H9 (cell line): Measurements from ENCODE around the gene HOXB8. TPM values are rescaled to one million over a fixed set of nuclear protein-coding genes. Genes with fewer than 3 reads are reported as not detected.

Source experiments
- DNase-seq: peaks from one replicate; pipeline ENCODE4 v3.0.0-alpha.2; 2017
- H2AFZ ChIP-seq: one replicate; pipeline ENCODE4 v1.6.1; 2013; ENCODE audit warnings: mild to moderate bottlenecking, low read length, control low read depth, moderate library complexity
- H2AK5ac ChIP-seq: 2 replicates; pipeline ENCODE4 v1.6.1; 2013; ENCODE audit warnings: low read length, control low read depth, mixed read lengths; ENCODE audit not compliant: insufficient read length
- H2BK120ac ChIP-seq: one replicate; pipeline ENCODE4 v1.6.1; 2013; ENCODE audit warnings: low read depth, mild to moderate bottlenecking, low read length, control low read depth, inconsistent platforms; ENCODE audit not compliant: poor library complexity, severe bottlenecking
- H2BK12ac ChIP-seq: 2 replicates; pipeline ENCODE4 v1.6.1; 2013; ENCODE audit warnings: low read length, control low read depth, mixed read lengths, low read depth; ENCODE audit not compliant: insufficient read length
- H2BK15ac ChIP-seq: 2 replicates; pipeline ENCODE4 v1.6.1; 2013; ENCODE audit warnings: low read depth, low read length, control low read depth
- H2BK20ac ChIP-seq: one replicate; pipeline ENCODE4 v1.6.1; 2013; ENCODE audit warnings: low read depth, mild to moderate bottlenecking, low read length, control low read depth, inconsistent platforms; ENCODE audit not compliant: poor library complexity, severe bottlenecking
- H2BK5ac ChIP-seq: 2 replicates; pipeline ENCODE4 v1.6.1; 2013; ENCODE audit warnings: low read length, control low read depth, mixed read lengths; ENCODE audit not compliant: insufficient read length
- H3K14ac ChIP-seq: 2 replicates; pipeline ENCODE4 v1.6.1; 2013; ENCODE audit warnings: low read length, control low read depth; ENCODE audit not compliant: insufficient read depth
- H3K18ac ChIP-seq: 2 replicates; pipeline ENCODE4 v1.6.1; 2013; ENCODE audit warnings: low read depth, mild to moderate bottlenecking, mixed read lengths, low read length, control low read depth; ENCODE audit not compliant: insufficient read length
- H3K23ac ChIP-seq: 2 replicates; pipeline ENCODE4 v1.6.1; 2013; ENCODE audit warnings: low read length, control low read depth, mixed read lengths, low read depth; ENCODE audit not compliant: insufficient read length
- H3K23me2 ChIP-seq: 2 replicates; pipeline ENCODE4 v1.6.1; 2013; ENCODE audit warnings: low read depth, mild to moderate bottlenecking, mixed read lengths, low read length, control low read depth; ENCODE audit not compliant: insufficient read length, poor library complexity, severe bottlenecking
- H3K27ac ChIP-seq: 2 replicates; pipeline ENCODE4 v1.5.1; 2013; ENCODE audit warnings: low read length, control low read depth, mixed read lengths, low read depth; ENCODE audit not compliant: insufficient read length
- H3K27me3 ChIP-seq: 2 replicates; pipeline ENCODE4 v1.6.1; 2013; ENCODE audit warnings: low read length, control low read depth, inconsistent platforms; ENCODE audit not compliant: insufficient read depth
- H3K4ac ChIP-seq: 2 replicates; pipeline ENCODE4 v1.6.1; 2013; ENCODE audit warnings: low read depth, mild to moderate bottlenecking, control low read depth, inconsistent platforms, low read length, moderate library complexity
- H3K4me1 ChIP-seq: 2 replicates; pipeline ENCODE4 v1.6.1; 2013; ENCODE audit warnings: low read length, control low read depth, inconsistent platforms; ENCODE audit not compliant: insufficient read depth
- H3K4me2 ChIP-seq: 2 replicates; pipeline ENCODE4 v1.6.1; 2013; ENCODE audit warnings: low read length, control low read depth, mixed read lengths; ENCODE audit not compliant: insufficient read length, insufficient read depth
- H3K56ac ChIP-seq: 2 replicates; pipeline ENCODE4 v1.6.1; 2013; ENCODE audit warnings: low read depth, mild to moderate bottlenecking, mixed read lengths, low read length, control low read depth; ENCODE audit not compliant: insufficient read length
- H3K79me1 ChIP-seq: 2 replicates; pipeline ENCODE4 v1.6.1; 2013; ENCODE audit warnings: low read depth, mild to moderate bottlenecking, moderate library complexity, low read length, control low read depth, inconsistent platforms; ENCODE audit not compliant: insufficient read depth, poor library complexity, severe bottlenecking
- H3K79me2 ChIP-seq: 2 replicates; pipeline ENCODE4 v1.6.1; 2013; ENCODE audit warnings: low read length, control low read depth, inconsistent platforms; ENCODE audit not compliant: insufficient read depth
- H3K9ac ChIP-seq: 2 replicates; pipeline ENCODE4 v1.6.1; 2013; ENCODE audit warnings: low read length, control low read depth, mixed read lengths; ENCODE audit not compliant: insufficient read length; ENCODE audit errors: extremely low read depth
- H3K9me3 ChIP-seq: one replicate; pipeline ENCODE4 v1.6.1; 2013; ENCODE audit warnings: low read depth, low read length, inconsistent platforms; ENCODE audit not compliant: control insufficient read depth
- H3T11ph ChIP-seq: one replicate; pipeline ENCODE4 v1.6.1; 2013; ENCODE audit warnings: mild to moderate bottlenecking, low read length, control low read depth, inconsistent platforms
- H4K20me1 ChIP-seq: one replicate; pipeline ENCODE4 v1.6.1; 2013; ENCODE audit not compliant: control insufficient read depth, insufficient read length, insufficient read depth
- H4K5ac ChIP-seq: 2 replicates; pipeline ENCODE4 v1.6.1; 2013; ENCODE audit warnings: low read depth, mild to moderate bottlenecking, mixed read lengths, low read length, control low read depth; ENCODE audit not compliant: insufficient read length
- H4K8ac ChIP-seq: replicated peaks from 2 replicates; pipeline ENCODE4 v1.6.1; 2013; ENCODE audit warnings: low read length, control low read depth, mixed read lengths, low read depth; ENCODE audit not compliant: insufficient read length
- H4K91ac ChIP-seq: 2 replicates; pipeline ENCODE4 v1.6.1; 2013; ENCODE audit warnings: low read depth, mild to moderate bottlenecking, moderate library complexity, mixed read lengths, low read length, control low read depth; ENCODE audit not compliant: insufficient read length
- H3K27ac Mint-ChIP-seq, 3 experiments: 2 replicates in 2 of 3; 3 replicates in 1 of 3; pipeline ENCODE4 v1.8.0; 2020 to 2021; ENCODE audit warnings: mixed read lengths in 3 of 3, mild to moderate bottlenecking in 1 of 3, moderate library complexity in 1 of 3
- H3K27me3 Mint-ChIP-seq: 2 replicates; pipeline ENCODE4 v1.8.0; 2021; ENCODE audit warnings: low read depth, mild to moderate bottlenecking, moderate library complexity, mixed read lengths
- H3K36me3 Mint-ChIP-seq, 3 experiments: 2 replicates in 2 of 3; 3 replicates in 1 of 3; pipeline ENCODE4 v1.8.0; 2020 to 2021; ENCODE audit warnings: low read depth in 3 of 3, mixed read lengths in 3 of 3; ENCODE audit not compliant: insufficient read depth in 1 of 3
- H3K4me1 Mint-ChIP-seq, 2 experiments: 2 replicates each; pipeline ENCODE4 v1.8.0; 2020; ENCODE audit warnings: mixed read lengths in 2 of 2
- H3K4me3 Mint-ChIP-seq, 2 experiments: 2 replicates in 1 of 2; 3 replicates in 1 of 2; pipeline ENCODE4 v1.8.0; 2020 to 2021; ENCODE audit warnings: mild to moderate bottlenecking in 2 of 2, mixed read lengths in 2 of 2, moderate library complexity in 1 of 2
- H3K9me3 Mint-ChIP-seq, 2 experiments: 2 replicates in 1 of 2; 3 replicates in 1 of 2; pipeline ENCODE4 v1.8.0; 2020; ENCODE audit warnings: mild to moderate bottlenecking in 2 of 2, mixed read lengths in 2 of 2, moderate library complexity in 1 of 2
- CTCF ChIP-seq: fragments of 200-600 bp; sonication (generic); conservative IDR thresholded peaks from 3 replicates; pipeline ENCODE4 v1.8.0; 2021; ENCODE audit warnings: antibody characterized with exemption, mild to moderate bottlenecking
- WGBS: extraction: QIAGEN DNeasy Blood & Tissue Kit; methylation state at CpG from one replicate; pipeline ENCODE4 v1.1.7; 2013; ENCODE audit warnings: missing lambda C conversion rate, low lambda C conversion rate, mixed read lengths; ENCODE audit not compliant: insufficient read length; ENCODE audit errors: extremely low coverage; 5-methylcytosine and 5-hydroxymethylcytosine counted together
- total RNA-seq: library from RNA; stranded (reverse); gene quantifications from 2 replicates; pipeline ENCODE4 v1.2.1, GENCODE V29; 2021

The HOXB8 gene
- total RNA-seq, 1 experiment from 2014 or later: not detected

GRCh38 chr17:48609759-48610281 is 5.3 kb downstream of the HOXB8 start:
- Histone ChIP-seq H2BK120ac (no peak overlapping the region), H3K4ac (no peak overlapping the region), H3K18ac (no peak overlapping the region), H2BK5ac (no peak overlapping the region), H3K23me2 (peaks cover 5% of the 10 kb centered on the region), H2AFZ (no peak overlapping the region), H3K27me3 (peaks cover 95% of the 10 kb centered on the region), H4K8ac (no peak overlapping the region), H3K23ac (no peak overlapping the region), H3K56ac (no peak overlapping the region), H3K79me2 (no peaks in the 10 kb centered on the region), H4K91ac (no peak overlapping the region), H3K79me1 (no peaks in the 10 kb centered on the region), H3K14ac (no peak overlapping the region), H2BK12ac (no peak overlapping the region), H4K5ac (no peak overlapping the region), H2AK5ac (no peak overlapping the region), H2BK15ac (no peak overlapping the region), H3T11ph (no peak overlapping the region), H4K20me1 (no peaks in the 10 kb centered on the region), H2BK20ac (no peak overlapping the region), H3K4me2 (peak overlapping the region; percentile 45), H3K27ac (no peak overlapping the region), H3K4me1 (no peaks in the 10 kb centered on the region), H3K9me3 (no peaks in the 10 kb centered on the region), H3K9ac (no peak overlapping the region)
- Mint-ChIP-seq H3K9me3 (peaks cover 9 to 16% of the 10 kb centered on the region in 2 experiments), H3K4me3 (no peak overlapping the region), H3K36me3 (no peaks in the 10 kb centered on the region; a peak in 1 of 7 replicates), H3K4me1 (peaks cover 12 to 25% of the 10 kb centered on the region in 2 experiments), H3K27ac (no peak overlapping the region), H3K27me3 (peaks cover 100% of the 10 kb centered on the region)
- TF ChIP-seq CTCF: no peak
- peak; percentile 67 for DNase-seq
- no CpG with 5 or more reads among the region's 15 CpGs for WGBS
